CD14-positive monocyte (primary cell): Measurements from ENCODE around the gene PCDHAC1. TPM values are rescaled to one million over a fixed set of nuclear protein-coding genes. Genes with fewer than 3 reads are reported as not detected.

Source experiments
- DNase-seq, 3 donors: peaks; one replicate each; pipeline ENCODE4 v3.0.0-alpha.2; 2011 to 2022
- H2AFZ ChIP-seq: 2 replicates; pipeline ENCODE4 v1.6.0; 2012; ENCODE audit warnings: mild to moderate bottlenecking, low read depth, low read length, inconsistent platforms; ENCODE audit not compliant: insufficient read depth, poor library complexity, severe bottlenecking
- H3K27ac ChIP-seq, 2 donors: 1 replicate in 1 of 2; 2 replicates in 1 of 2; pipeline ENCODE4 v1.5.1; 2012 to 2013; ENCODE audit warnings: low read length in 2 of 2, control low read depth in 1 of 2, inconsistent platforms in 1 of 2, low read depth in 1 of 2, mild to moderate bottlenecking in 1 of 2
- H3K27me3 ChIP-seq, 2 donors: one replicate each; pipeline versions ENCODE4 v1.6.0 to v1.6.1; 2011 to 2013; ENCODE audit warnings: low read length in 2 of 2; ENCODE audit not compliant: control insufficient read depth in 2 of 2, insufficient read depth in 2 of 2
- H3K36me3 ChIP-seq, 2 donors: replicated peaks in 1 of 2; 1 replicate in 1 of 2; 2 replicates in 1 of 2; pipeline versions ENCODE4 v1.5.1 to v1.6.1; 2012 to 2013; ENCODE audit warnings: low read length in 2 of 2, control low read depth in 1 of 2, inconsistent platforms in 1 of 2, mild to moderate bottlenecking in 1 of 2; ENCODE audit not compliant: insufficient read depth in 2 of 2, control insufficient read depth in 1 of 2
- H3K4me1 ChIP-seq, 2 donors: 1 replicate in 1 of 2; 2 replicates in 1 of 2; pipeline versions ENCODE4 v1.5.1 to v1.6.1; 2012 to 2013; ENCODE audit warnings: low read length in 2 of 2, control low read depth in 1 of 2, inconsistent platforms in 1 of 2, mild to moderate bottlenecking in 1 of 2, moderate library complexity in 1 of 2; ENCODE audit not compliant: insufficient read depth in 2 of 2, control insufficient read depth in 1 of 2
- H3K4me2 ChIP-seq: replicated peaks from 2 replicates; pipeline ENCODE3; 2012; ENCODE audit warnings: low read length, moderate library complexity, mild to moderate bottlenecking; ENCODE audit not compliant: poor library complexity, severe bottlenecking; ENCODE audit errors: extremely low read depth
- H3K4me3 ChIP-seq, 3 experiments: fragments of 200-600 bp in 1 of 3; sonication (generic) in 1 of 3; replicated peaks in 1 of 3; 1 replicate in 2 of 3; 2 replicates in 1 of 3; pipeline ENCODE4 v1.5.1; 2011 to 2013; ENCODE audit warnings: low read length in 3 of 3, mild to moderate bottlenecking in 3 of 3, control low read depth in 2 of 3, low read depth in 2 of 3, inconsistent platforms in 1 of 3, moderate library complexity in 1 of 3
- H3K79me2 ChIP-seq: 2 replicates; pipeline ENCODE4 v1.6.0; 2012; ENCODE audit warnings: mild to moderate bottlenecking, control low read depth, inconsistent platforms, low read length, moderate library complexity; ENCODE audit not compliant: insufficient read depth
- H3K9ac ChIP-seq: 2 replicates; pipeline ENCODE4 v1.6.0; 2017; ENCODE audit warnings: low read length, mild to moderate bottlenecking; ENCODE audit not compliant: insufficient read depth, poor library complexity, severe bottlenecking
- H3K9me3 ChIP-seq, 2 donors: replicated peaks in 1 of 2; 1 replicate in 1 of 2; 2 replicates in 1 of 2; pipeline versions ENCODE4 v1.5.1 to v1.6.1; 2012 to 2013; ENCODE audit warnings: low read length in 2 of 2, control low read depth in 1 of 2; ENCODE audit not compliant: control insufficient read depth in 1 of 2, insufficient read depth in 1 of 2
- H4K20me1 ChIP-seq: 2 replicates; pipeline ENCODE4 v1.6.0; 2012; ENCODE audit warnings: mild to moderate bottlenecking, low read length, control low read depth, moderate library complexity; ENCODE audit not compliant: insufficient read depth
- H3K27ac Mint-ChIP-seq, 7 donors: one replicate each; pipeline ENCODE4 v1.8.0; 2020; ENCODE audit warnings: mild to moderate bottlenecking in 7 of 7, mixed read lengths in 7 of 7, moderate library complexity in 6 of 7, inconsistent platforms in 2 of 7
- H3K27me3 Mint-ChIP-seq, 3 donors: one replicate each; pipeline ENCODE4 v1.8.0; 2021 to 2022; ENCODE audit warnings: low read depth in 3 of 3, mild to moderate bottlenecking in 3 of 3, mixed read lengths in 3 of 3, moderate library complexity in 3 of 3, inconsistent platforms in 1 of 3
- H3K36me3 Mint-ChIP-seq, 2 donors: one replicate each; pipeline ENCODE4 v1.8.0; 2020; ENCODE audit warnings: mixed read lengths in 2 of 2, inconsistent platforms in 1 of 2, mild to moderate bottlenecking in 1 of 2
- H3K4me1 Mint-ChIP-seq: one replicate; pipeline ENCODE4 v1.8.0; 2020; ENCODE audit warnings: mild to moderate bottlenecking, mixed read lengths
- H3K4me3 Mint-ChIP-seq, 2 donors: one replicate each; pipeline ENCODE4 v1.8.0; 2020; ENCODE audit warnings: mild to moderate bottlenecking in 2 of 2, mixed read lengths in 2 of 2, moderate library complexity in 1 of 2
- H3K9me3 Mint-ChIP-seq, 7 donors: one replicate each; pipeline ENCODE4 v1.8.0; 2020 to 2022; ENCODE audit warnings: mixed read lengths in 7 of 7, mild to moderate bottlenecking in 6 of 7, moderate library complexity in 6 of 7, inconsistent platforms in 2 of 7
- WGBS: methylation state at CpG from one replicate; pipeline ENCODE4 v1.1.5; 2013; ENCODE audit warnings: missing lambda C conversion rate; ENCODE audit not compliant: insufficient coverage; 5-methylcytosine and 5-hydroxymethylcytosine counted together
- intact Hi-C, 2 donors: fragments of 100-400 bp; cut with micrococcal nuclease; formaldehyde crosslinking; loops; one replicate each; pipeline versions ENCODE4 v1.15.0 to v1.15.1; 2023
- polyA plus RNA-seq, 3 donors: library from polyadenylated mRNA; depleted of rRNA in 1 of 3; unstranded in 2 of 3; stranded (reverse) in 1 of 3; fragments of 300-500 nt in 2 of 3; fragments of >200 nt in 1 of 3; fragmentation: Illumina TruSeq in 2 of 3; gene quantifications; 1 replicate in 2 of 3; 2 replicates in 1 of 3; pipeline ENCODE4 v1.2.3, GENCODE V29; 2012 to 2021
- TF ChIP-seq, protein P1 (sequence below): fragments of 200-600 bp; IDR thresholded peaks from one replicate; pipeline ENCODE4 v1.8.0; 2022; ENCODE audit warnings: antibody characterized with exemption, mild to moderate bottlenecking

PCDHAC1 gene
- polyA plus RNA-seq, 3 donors = not detected

DNA sequence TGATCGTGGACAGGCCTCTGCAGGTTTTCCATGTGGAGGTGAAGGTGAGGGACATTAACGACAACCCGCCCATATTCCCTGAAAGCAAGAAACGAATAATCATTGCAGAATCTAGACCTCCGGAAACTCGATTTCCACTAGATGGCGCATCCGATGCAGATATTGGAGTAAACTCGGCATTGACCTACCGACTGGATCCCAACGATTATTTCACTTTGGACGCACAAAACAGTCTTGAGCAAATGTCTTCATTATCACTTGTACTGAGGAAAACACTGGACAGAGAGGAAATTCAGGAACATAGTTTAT is 43.6 kb upstream of the PCDHAC1 start:
- intact Hi-C loops = no loop called here

DNA sequence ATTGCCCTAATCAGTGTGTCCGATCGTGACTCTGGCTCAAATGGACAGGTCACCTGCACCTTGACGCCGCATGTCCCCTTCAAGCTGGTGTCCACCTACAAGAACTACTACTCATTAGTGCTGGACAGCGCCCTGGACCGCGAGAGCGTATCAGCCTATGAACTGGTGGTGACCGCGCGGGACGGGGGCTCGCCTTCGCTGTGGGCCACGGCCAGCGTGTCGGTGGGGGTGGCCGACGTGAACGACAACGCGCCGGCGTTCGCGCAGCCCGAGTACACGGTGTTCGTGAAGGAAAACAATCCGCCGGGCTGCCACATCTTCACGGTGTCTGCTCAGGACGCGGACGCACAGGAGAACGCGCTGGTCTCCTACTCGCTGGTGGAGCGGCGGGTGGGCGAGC is 42.7 kb upstream of the PCDHAC1 start:
- no peaks in the 10 kb centered on the region for H3K36me3 Mint-ChIP-seq
- Histone ChIP-seq H3K9ac (no peak overlapping the region), H3K4me1 (no peaks in the 10 kb centered on the region), H4K20me1 (no peaks in the 10 kb centered on the region), H3K4me3 (no peak overlapping the region), H2AFZ (no peak overlapping the region), H3K27me3 (peaks cover 0 to 18% of the 10 kb centered on the region in 2 donors), H3K36me3 (no peaks in the 10 kb centered on the region), H3K27ac (no peak overlapping the region), H3K4me2 (no peak overlapping the region), H3K79me2 (no peaks in the 10 kb centered on the region), H3K9me3 (peaks cover 34 to 42% of the 10 kb centered on the region in 2 donors)
- WGBS = 41% methylated on average over 41 of the region's 41 CpGs
- no peaks in the 10 kb centered on the region for H3K4me1 Mint-ChIP-seq
- TF ChIP-seq, protein P1, sequence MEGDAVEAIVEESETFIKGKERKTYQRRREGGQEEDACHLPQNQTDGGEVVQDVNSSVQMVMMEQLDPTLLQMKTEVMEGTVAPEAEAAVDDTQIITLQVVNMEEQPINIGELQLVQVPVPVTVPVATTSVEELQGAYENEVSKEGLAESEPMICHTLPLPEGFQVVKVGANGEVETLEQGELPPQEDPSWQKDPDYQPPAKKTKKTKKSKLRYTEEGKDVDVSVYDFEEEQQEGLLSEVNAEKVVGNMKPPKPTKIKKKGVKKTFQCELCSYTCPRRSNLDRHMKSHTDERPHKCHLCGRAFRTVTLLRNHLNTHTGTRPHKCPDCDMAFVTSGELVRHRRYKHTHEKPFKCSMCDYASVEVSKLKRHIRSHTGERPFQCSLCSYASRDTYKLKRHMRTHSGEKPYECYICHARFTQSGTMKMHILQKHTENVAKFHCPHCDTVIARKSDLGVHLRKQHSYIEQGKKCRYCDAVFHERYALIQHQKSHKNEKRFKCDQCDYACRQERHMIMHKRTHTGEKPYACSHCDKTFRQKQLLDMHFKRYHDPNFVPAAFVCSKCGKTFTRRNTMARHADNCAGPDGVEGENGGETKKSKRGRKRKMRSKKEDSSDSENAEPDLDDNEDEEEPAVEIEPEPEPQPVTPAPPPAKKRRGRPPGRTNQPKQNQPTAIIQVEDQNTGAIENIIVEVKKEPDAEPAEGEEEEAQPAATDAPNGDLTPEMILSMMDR = no peak
- no peak overlapping the region for H3K4me3 Mint-ChIP-seq
- intact Hi-C loops = no loop called here
- peaks cover 2 to 32% (median 19%) of the 10 kb centered on the region in 3 donors for H3K27me3 Mint-ChIP-seq
- no peak overlapping the region for H3K27ac Mint-ChIP-seq
- no peak for DNase-seq
- peaks cover 32 to 45% (median 34%) of the 10 kb centered on the region in 7 donors for H3K9me3 Mint-ChIP-seq

More for the DNA sequence above, 43.6 kb upstream of the PCDHAC1 start:
- Histone ChIP-seq H3K4me3 (no peak overlapping the region), H3K4me1 (no peaks in the 10 kb centered on the region), H3K79me2 (no peaks in the 10 kb centered on the region), H3K4me2 (no peak overlapping the region), H3K27me3 (peaks cover 0 to 18% of the 10 kb centered on the region in 2 donors), H4K20me1 (no peaks in the 10 kb centered on the region), H3K9me3 (peaks cover 35 to 43% of the 10 kb centered on the region in 2 donors), H3K9ac (no peak overlapping the region), H2AFZ (no peak overlapping the region), H3K36me3 (no peaks in the 10 kb centered on the region), H3K27ac (no peak overlapping the region)
- no peaks in the 10 kb centered on the region for H3K36me3 Mint-ChIP-seq
- no peaks in the 10 kb centered on the region for H3K4me1 Mint-ChIP-seq
- TF ChIP-seq, protein P1 = no peak
- H3K27me3 Mint-ChIP-seq = peaks cover 2 to 32% (median 19%) of the 10 kb centered on the region in 3 donors
- H3K27ac Mint-ChIP-seq = no peak overlapping the region
- WGBS = 37% methylated on average over 11 of the region's 12 CpGs
- DNase-seq = no peak
- H3K9me3 Mint-ChIP-seq = peaks cover 32 to 41% (median 36%) of the 10 kb centered on the region in 7 donors
- peak overlapping the region in 1 of 2 donors; percentile 37 for H3K4me3 Mint-ChIP-seq
